NCI-H1436 treated with DMSO at 0.1 percent for 48 hours (cell line): ENCODE data around the gene BAX.

Experiments used
- DNase-seq: peaks from one replicate; lab custom pipeline; 2025; lab: John Stamatoyannopoulos, UW

BAX gene

DNA sequence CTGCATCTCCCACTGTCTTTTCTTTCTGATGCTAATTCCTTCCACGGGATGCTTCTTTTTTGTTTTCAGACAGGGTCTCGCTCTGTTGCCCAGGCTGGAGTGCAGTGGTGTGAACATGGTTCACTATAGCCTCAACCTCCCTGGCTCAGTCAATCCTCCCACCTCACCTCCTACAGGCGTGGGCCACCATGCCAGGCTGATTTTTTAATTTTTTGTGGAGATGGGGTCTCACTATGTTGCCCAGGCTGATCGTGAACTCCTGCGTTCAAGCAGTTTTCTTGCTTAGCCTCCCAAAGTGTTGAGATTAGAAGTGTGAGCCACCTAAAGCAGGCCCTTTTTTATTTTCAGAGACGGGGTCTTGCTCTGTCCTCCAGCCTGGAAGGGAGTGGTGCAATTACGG, 33.6 kb downstream of the BAX start:
- no peak for DNase-seq

GRCh38 chr19:48988860-48989259, 34.2 kb downstream of the BAX start:
- no peak for DNase-seq

DNA sequence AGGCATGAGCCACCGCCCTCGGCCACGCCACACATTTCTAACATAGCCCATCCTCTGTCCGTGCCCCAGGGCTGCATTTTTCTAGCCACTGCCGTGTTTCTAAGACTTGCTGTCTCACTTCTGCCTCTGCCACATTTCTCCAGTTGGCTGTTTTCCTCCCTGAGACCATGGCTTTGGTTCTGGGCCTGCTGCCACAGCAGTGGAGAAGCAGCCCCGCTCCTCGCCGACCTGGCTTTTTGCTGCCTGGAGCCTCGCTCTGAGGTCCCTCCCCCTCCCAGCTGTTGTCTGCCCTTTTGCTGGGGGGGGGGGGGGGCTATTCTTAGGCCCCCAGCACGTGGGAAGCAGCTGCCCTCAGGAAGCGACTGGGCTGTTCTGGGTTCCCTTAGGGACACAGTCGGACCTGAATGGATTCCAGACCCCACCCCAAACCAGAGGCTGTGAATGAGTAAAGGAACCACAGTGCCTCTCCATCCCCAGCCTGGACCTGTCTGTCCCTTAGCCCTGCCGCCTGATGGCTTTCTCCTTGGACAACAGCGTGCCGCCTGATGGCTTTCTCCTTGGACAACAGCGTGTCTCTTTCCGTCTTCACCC, 35.1 kb downstream of the BAX start:
- no peak for DNase-seq

GRCh38 chr19:48990400-48990799, 35.7 kb downstream of the BAX start:
- no peak for DNase-seq

GRCh38 chr19:48991011-48991609, 36.4 kb downstream of the BAX start:
- no peak for DNase-seq

DNA sequence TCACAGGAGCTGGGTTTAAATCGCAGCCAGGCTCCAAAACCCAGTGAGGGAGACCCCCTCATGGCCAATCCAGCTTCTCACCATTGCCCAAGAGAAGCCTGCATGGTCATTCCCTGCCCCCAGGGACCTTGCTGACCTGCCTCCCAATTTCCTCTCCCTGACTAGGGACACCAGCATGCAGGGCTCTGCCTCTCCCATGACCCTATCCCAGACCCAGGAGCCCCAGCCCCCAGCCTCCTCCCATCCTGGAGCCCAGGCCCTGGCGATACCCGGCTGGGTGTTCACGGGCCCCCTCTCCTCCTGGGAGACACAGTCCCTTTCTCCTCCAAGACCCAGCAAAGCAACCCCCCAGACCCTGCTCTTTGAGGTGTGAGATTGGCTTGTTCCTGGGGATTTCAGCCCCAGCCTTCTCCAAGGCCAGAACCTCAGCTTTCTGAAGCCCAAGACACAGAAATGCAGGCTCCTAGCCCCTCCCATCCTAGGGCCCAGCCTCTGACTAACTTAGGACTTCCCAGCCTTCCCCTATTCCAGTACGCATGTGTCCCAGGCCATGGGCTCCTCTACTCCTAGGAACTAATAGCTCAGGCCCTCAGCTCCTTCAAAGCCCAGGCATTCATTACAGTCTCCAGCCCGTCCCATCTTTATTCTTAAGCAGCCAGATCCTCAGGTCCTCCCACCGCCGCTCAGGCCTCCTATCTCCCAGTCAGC, 37.4 kb downstream of the BAX start:
- DNase-seq = no peak

DNA sequence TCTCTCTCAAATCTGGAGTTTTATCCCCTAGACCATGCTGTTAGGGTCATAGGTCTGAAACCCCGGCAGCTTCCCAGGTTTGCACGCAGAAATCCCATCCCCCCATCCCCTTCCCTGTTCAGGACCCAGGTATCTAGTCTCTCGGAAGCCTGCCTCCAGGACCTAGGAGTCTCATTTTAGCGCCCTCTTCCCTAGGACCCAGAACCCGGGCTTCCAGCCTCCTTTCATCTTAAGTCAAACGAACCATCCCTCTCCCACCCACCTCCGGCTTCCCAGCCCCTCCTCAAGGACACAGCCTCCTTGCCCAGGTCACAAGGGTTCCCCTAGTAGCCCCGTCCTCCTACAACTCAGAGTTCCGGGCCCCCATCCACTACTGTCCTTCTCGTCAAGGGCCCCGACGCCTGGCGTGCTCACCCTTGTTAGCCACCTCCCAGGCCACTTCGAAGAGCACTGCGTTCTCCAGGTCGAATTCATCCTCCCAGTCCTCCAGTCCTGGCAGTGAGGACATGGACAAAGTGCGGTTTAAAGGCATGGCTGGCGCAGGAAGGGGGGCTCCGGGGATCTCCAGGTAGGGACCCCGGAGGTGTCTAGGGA, 38.0 kb downstream of the BAX start:
- DNase-seq = no peak

DNA sequence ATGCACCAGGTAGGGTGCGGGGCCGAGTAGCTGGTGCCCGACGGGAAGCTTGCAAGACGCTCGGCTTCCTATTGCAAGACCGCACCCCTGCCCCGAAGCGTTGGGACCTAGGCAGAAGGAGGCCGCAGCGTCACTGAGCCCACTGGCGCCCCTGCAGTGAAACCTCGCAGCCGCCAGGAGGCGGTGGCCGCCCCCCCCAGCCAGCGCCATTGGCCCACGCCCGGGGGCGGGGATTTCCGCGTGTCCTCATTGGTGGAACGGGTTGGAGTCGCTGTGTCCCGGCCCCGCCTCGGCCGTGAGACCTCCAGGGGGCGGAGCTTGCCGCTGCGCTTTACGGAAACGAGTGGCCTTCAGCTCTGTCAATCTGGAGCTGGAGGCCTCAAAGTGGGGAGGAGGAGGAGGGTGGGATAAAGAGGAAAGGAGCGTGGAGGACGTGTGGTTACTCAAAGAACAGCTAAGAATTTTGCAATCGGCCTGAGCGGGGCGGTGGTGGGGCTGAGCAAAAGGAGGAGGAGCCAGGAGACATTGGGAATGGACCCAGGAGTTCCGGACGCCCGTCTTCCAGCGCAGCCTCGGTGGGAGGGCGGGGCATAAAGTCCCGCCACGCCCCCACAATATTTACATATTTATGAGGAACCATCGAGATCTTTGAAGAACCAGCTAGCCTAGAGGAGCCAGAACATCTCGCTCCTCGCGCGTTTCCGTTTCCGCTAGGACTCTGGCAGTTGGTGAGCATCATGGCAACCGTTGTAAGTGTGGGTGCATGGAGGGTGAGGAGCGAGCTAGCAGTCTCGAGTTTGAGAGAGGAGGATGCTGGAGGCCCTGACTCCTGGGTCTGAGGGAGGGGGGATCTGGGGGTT, 38.7 kb downstream of the BAX start, which contains the start of the genes GYS1 and RUVBL2:
GYS1 (minus strand) TSS at position 135 of the 860 bp plus-strand sequence. CDS start 197 bp downstream, outside the sequence.
RUVBL2 (plus strand) TSS at position 713 of the 860 bp plus-strand sequence; CDS start at position 738, 25 bp downstream.
- DNase-seq = peak; percentile 99

GRCh38 chr19:48994035-48994386, 39.3 kb downstream of the BAX start:
- no peak for DNase-seq

GRCh38 chr19:48997972-48998371, 43.3 kb downstream of the BAX start:
- DNase-seq = no peak

GRCh38 chr19:48999481-49000325, 45.0 kb downstream of the BAX start:
- no peak for DNase-seq

- DNase-seq = no peak
These were observed 49.5 kb downstream of the BAX start for GRCh38 chr19:49004133-49004532.

DNA sequence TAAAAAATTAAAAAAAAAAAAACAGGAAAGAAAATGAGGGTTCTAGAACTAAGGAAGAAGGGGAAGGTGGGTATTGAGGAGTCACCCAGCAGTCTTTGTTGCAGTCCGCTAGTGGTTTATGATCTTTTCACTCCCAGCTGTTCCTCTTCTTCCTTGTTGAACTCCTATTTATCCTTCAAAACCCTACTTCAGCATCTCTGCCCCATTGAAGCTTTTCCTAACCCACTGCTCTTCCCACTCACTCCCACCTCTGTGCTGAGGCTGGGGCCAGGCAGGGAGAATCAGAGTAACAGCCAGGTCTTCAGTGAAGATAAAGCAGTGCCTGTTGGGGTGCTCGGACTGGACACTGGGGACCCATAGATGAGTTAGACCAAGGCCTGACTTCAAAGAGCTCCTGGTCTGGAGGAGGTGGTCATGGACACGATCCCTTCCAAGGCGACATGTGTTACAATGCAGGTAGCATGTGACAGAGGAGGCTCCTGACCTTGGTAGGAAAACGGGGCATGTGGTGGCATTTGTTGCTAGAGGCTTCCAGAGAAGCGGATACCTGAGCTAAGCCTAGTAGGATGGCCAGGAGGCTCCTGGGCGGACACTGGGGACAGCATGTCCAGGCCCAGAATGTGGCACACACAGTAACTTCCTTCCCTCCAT, 50.4 kb downstream of the BAX start:
- no peak for DNase-seq

GRCh38 chr19:49006905-49007304, 52.2 kb downstream of the BAX start:
- no peak for DNase-seq

GRCh38 chr19:49009828-49010227, 55.2 kb downstream of the BAX start:
- DNase-seq = no peak

DNA sequence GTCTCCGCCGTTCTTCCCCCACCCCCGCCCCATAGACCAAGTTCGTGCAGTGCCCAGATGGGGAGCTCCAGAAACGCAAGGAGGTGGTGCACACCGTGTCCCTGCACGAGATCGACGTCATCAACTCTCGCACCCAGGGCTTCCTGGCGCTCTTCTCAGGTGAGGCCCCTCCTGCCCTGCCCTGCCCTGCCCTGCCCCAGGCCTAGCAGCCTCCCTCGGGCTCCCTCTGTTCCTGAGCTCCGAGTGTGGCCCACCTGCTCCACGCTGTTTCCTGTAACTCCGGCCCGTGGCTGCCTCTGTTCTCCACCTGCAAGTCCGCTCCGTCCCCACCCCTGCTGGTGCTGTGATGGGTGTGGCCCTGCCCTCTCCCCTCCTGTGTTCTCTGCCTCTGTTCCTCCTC, 55.8 kb downstream of the BAX start:
- DNase-seq = no peak

GRCh38 chr19:49011194-49011593, 56.5 kb downstream of the BAX start:
- DNase-seq = no peak
